Measurements from ENCODE around the gene OR4C11. TPM values are rescaled to one million over a fixed set of nuclear protein-coding genes. Genes with fewer than 3 reads are reported as not detected.

Gene OR4C11
- total RNA-seq, 5 donors from 2014 or later (not counting 1 experiment from before 2014, with no cell fraction given): not detected

GRCh38 chr11:55571828-55572227 lies 35.6 kb downstream of the OR4C11 start, which contains the start of gene OR4C16:
TSS of gene OR4C16 (plus strand) at chr11:55572128. CDS start at chr11:55572128, 0 bp downstream.
- H3K4me3 Mint-ChIP-seq: no peak within 1 kb of the TSS
- no peak within 1 kb of the TSS for H3K4me3 ChIP-seq (ENCODE audit: control insufficient read depth in 1 of 2, extremely low read depth in 1 of 2, low read length in 1 of 2)
- DNase-seq (no peak), ATAC-seq (replicated peaks in 1 of 4) (no peak)
- peaks cover 10% of the 10 kb centered on the region for H3K9me3 ChIP-seq
- WGBS (ENCODE audit: insufficient coverage): no CpG with 5 or more reads among the region's 3 CpGs
- no peak within 1 kb of the TSS for H3K27ac Mint-ChIP-seq
- no peaks in the 10 kb centered on the region for H3K36me3 Mint-ChIP-seq
- H3K4me1 ChIP-seq (ENCODE audit: control insufficient read depth in 1 of 2, extremely low read depth in 1 of 2, insufficient read depth in 2 of 2, low read length in 2 of 2): no peaks in the 10 kb centered on the region
- POLR2A ChIA-PET: no interaction called here
- no peaks in the 10 kb centered on the region for H3K27me3 ChIP-seq (replicated peaks in 1 of 2; ENCODE audit: control insufficient read depth in 2 of 2, extremely low read depth in 1 of 2, insufficient read depth in 2 of 2, low read length in 1 of 2)
- CTCF ChIA-PET: no interaction called here
- H3K4me1 Mint-ChIP-seq: no peaks in the 10 kb centered on the region
- peaks cover 10 to 37% (median 29%) of the 10 kb centered on the region in 3 donors for H3K9me3 Mint-ChIP-seq
- H3K27ac ChIP-seq (ENCODE audit: low read length): no peak within 1 kb of the TSS
- H3K36me3 ChIP-seq (ENCODE audit: control insufficient read depth in 2 of 2, extremely low read depth in 1 of 2, insufficient read depth in 1 of 2, low read length in 1 of 2): no peaks in the 10 kb centered on the region
- no peaks in the 10 kb centered on the region for H3K27me3 Mint-ChIP-seq

- Histone ChIP-seq H3K4me3 (ENCODE audit: control insufficient read depth in 1 of 2, extremely low read depth in 1 of 2, low read length in 1 of 2) (no peak within 1 kb of the TSS), H3K9me3 (peaks cover 5% of the 10 kb centered on the region), H3K27me3 (replicated peaks in 1 of 2; ENCODE audit: control insufficient read depth in 2 of 2, extremely low read depth in 1 of 2, insufficient read depth in 2 of 2, low read length in 1 of 2) (no peaks in the 10 kb centered on the region), H3K27ac (ENCODE audit: low read length) (no peak within 1 kb of the TSS), H3K4me1 (ENCODE audit: control insufficient read depth in 1 of 2, extremely low read depth in 1 of 2, insufficient read depth in 2 of 2, low read length in 2 of 2) (no peaks in the 10 kb centered on the region), H3K36me3 (ENCODE audit: control insufficient read depth in 2 of 2, extremely low read depth in 1 of 2, insufficient read depth in 1 of 2, low read length in 1 of 2) (no peaks in the 10 kb centered on the region)
- Mint-ChIP-seq H3K4me3 (no peak within 1 kb of the TSS), H3K36me3 (no peaks in the 10 kb centered on the region), H3K27ac (no peak within 1 kb of the TSS), H3K9me3 (peaks cover 17 to 39% (median 37%) of the 10 kb centered on the region in 3 donors), H3K27me3 (no peaks in the 10 kb centered on the region), H3K4me1 (no peaks in the 10 kb centered on the region)
- DNase-seq: no peak
- no peak for ATAC-seq (replicated peaks in 1 of 4)
- ChIA-PET CTCF (no interaction called here), POLR2A (no interaction called here)
These were observed 53.3 kb downstream of the OR4C11 start, which contains the start of gene OR4C15 for GRCh38 chr11:55554169-55554568. TSS of gene OR4C15 (plus strand) at chr11:55554469. CDS start at chr11:55554469, 0 bp downstream.

Other genes with a start within 250 kb of the OR4C11 start
- gene OR4A15, start 239.7 kb downstream of the OR4C11 start, total RNA-seq: not detected
- gene OR4C15, start 53.2 kb downstream of the OR4C11 start, total RNA-seq: not detected
- not detected for gene OR4C16, start 35.5 kb downstream of the OR4C11 start, total RNA-seq
- gene OR4P4, start 27.5 kb upstream of the OR4C11 start, total RNA-seq: not detected
- gene OR4S2, start 40.7 kb upstream of the OR4C11 start, total RNA-seq: not detected
- gene OR4C6, start 54.6 kb upstream of the OR4C11 start, total RNA-seq: not detected
- gene OR5D13, start 165.8 kb upstream of the OR4C11 start, total RNA-seq: not detected
- not detected for gene OR5D14, start 187.9 kb upstream of the OR4C11 start, total RNA-seq
- not detected for gene OR5L1, start 203.7 kb upstream of the OR4C11 start, total RNA-seq
- gene OR5D18, start 212.0 kb upstream of the OR4C11 start, total RNA-seq: not detected
- gene OR5L2, start 219.6 kb upstream of the OR4C11 start, total RNA-seq: not detected
- not detected for gene OR5D16, start 231.1 kb upstream of the OR4C11 start, total RNA-seq